WTC11 (cell line): Measurements from ENCODE around the gene ZBTB20. TPM values are rescaled to one million over a fixed set of nuclear protein-coding genes. Genes with fewer than 3 reads are reported as not detected.

Experiments used
- ATAC-seq: fragments of 200-7000 bp; cut with Tn5 transposase; 2 replicates; pipeline ENCODE4 v1.10.0; 2021; ENCODE audit warnings: mild to moderate bottlenecking, moderate library complexity
- CTCF ChIA-PET: fragments of 300-600 bp; sonication (Branson Sonifier 250); formaldehyde crosslinking; loops from one replicate; lab custom pipeline; 2021; ENCODE audit warnings: antibody characterized with exemption; lab: Charles Lee
- POLR2A ChIA-PET: fragments of 350-600 bp; sonication (Branson Sonifier 250); formaldehyde crosslinking; loops from one replicate; lab custom pipeline; 2021; ENCODE audit warnings: antibody characterized with exemption; lab: Charles Lee
- DNase-seq: peaks from one replicate; pipeline ENCODE4 v3.0.0; 2021; ENCODE audit warnings: low spot score
- H3K27ac Mint-ChIP-seq: 2 replicates; pipeline ENCODE4 v1.8.0; 2021; ENCODE audit warnings: mixed read lengths
- H3K27me3 Mint-ChIP-seq: 2 replicates; pipeline ENCODE4 v1.8.0; 2021; ENCODE audit warnings: low read depth, mild to moderate bottlenecking, moderate library complexity, mixed read lengths
- H3K36me3 Mint-ChIP-seq: 2 replicates; pipeline ENCODE4 v1.8.0; 2021; ENCODE audit warnings: mixed read lengths
- H3K4me1 Mint-ChIP-seq: 2 replicates; pipeline ENCODE4 v1.8.0; 2022; ENCODE audit warnings: mixed read lengths
- H3K4me3 Mint-ChIP-seq: 2 replicates; pipeline ENCODE4 v1.8.0; 2021; ENCODE audit warnings: mild to moderate bottlenecking, moderate library complexity, mixed read lengths
- H3K9me3 Mint-ChIP-seq: 2 replicates; pipeline ENCODE4 v1.8.0; 2021; ENCODE audit warnings: mixed read lengths
- ATF1 ChIP-seq: sonication (generic); formaldehyde crosslinking; IDR thresholded peaks from 2 replicates; pipeline ENCODE4 v1.8.1; 2023; ENCODE audit warnings: mild to moderate bottlenecking, moderate library complexity, missing genetic modification reagents
- ATF3 ChIP-seq: sonication (generic); formaldehyde crosslinking; conservative IDR thresholded peaks from 2 replicates; pipeline ENCODE4 v1.8.1; 2022; ENCODE audit warnings: mild to moderate bottlenecking, missing genetic modification reagents
- CBFB ChIP-seq: sonication (generic); formaldehyde crosslinking; IDR thresholded peaks from 2 replicates; pipeline ENCODE4 v1.8.1; 2022; ENCODE audit warnings: mild to moderate bottlenecking, low read depth, missing genetic modification reagents
- EMX1 ChIP-seq: fragments of 250-450 bp; sonication (Bioruptor Pico); IDR thresholded peaks from 2 replicates; pipeline ENCODE4 v1.8.0; 2021; ENCODE audit warnings: mild to moderate bottlenecking
- FOXJ3 ChIP-seq: sonication (generic); formaldehyde crosslinking; IDR thresholded peaks from 2 replicates; pipeline ENCODE4 v1.9.0; 2021; ENCODE audit warnings: missing genetic modification reagents, mild to moderate bottlenecking, borderline replicate concordance
- FOXK1 ChIP-seq: sonication (generic); formaldehyde crosslinking; IDR thresholded peaks from 2 replicates; pipeline ENCODE4 v1.8.0; 2022; ENCODE audit warnings: mild to moderate bottlenecking, moderate library complexity, missing genetic modification reagents
- FOXP1 ChIP-seq: sonication (generic); formaldehyde crosslinking; IDR thresholded peaks from 2 replicates; pipeline ENCODE4 v1.8.0; 2022; ENCODE audit warnings: missing genetic modification reagents, mild to moderate bottlenecking, moderate library complexity, borderline replicate concordance
- GABPB1 ChIP-seq: sonication (generic); formaldehyde crosslinking; IDR thresholded peaks from 2 replicates; pipeline ENCODE4 v1.8.1; 2023; ENCODE audit warnings: mild to moderate bottlenecking, missing genetic modification reagents
- GTF2I ChIP-seq: fragments of 250-450 bp; sonication (Bioruptor Pico); conservative IDR thresholded peaks from 2 replicates; pipeline ENCODE4 v1.4.0; 2021; ENCODE audit warnings: mild to moderate bottlenecking
- IRF2 ChIP-seq: sonication (generic); formaldehyde crosslinking; IDR thresholded peaks from 2 replicates; pipeline ENCODE4 v1.8.0; 2022; ENCODE audit warnings: low read depth, missing genetic modification reagents, borderline replicate concordance
- KAT7 ChIP-seq: sonication (generic); formaldehyde crosslinking; IDR thresholded peaks from 2 replicates; pipeline ENCODE4 v1.8.1; 2023; ENCODE audit warnings: missing genetic modification reagents, mild to moderate bottlenecking, borderline replicate concordance
- MAX ChIP-seq: sonication (generic); formaldehyde crosslinking; IDR thresholded peaks from 2 replicates; pipeline ENCODE4 v1.8.0; 2022; ENCODE audit warnings: mild to moderate bottlenecking, missing genetic modification reagents
- NFE2L1 ChIP-seq: sonication (generic); formaldehyde crosslinking; IDR thresholded peaks from 2 replicates; pipeline ENCODE4 v1.8.1; 2023; ENCODE audit warnings: missing genetic modification reagents
- NFYB ChIP-seq: sonication (generic); formaldehyde crosslinking; conservative IDR thresholded peaks from 2 replicates; pipeline ENCODE4 v1.8.0; 2022; ENCODE audit warnings: low read depth, missing genetic modification reagents
- PRDM15 ChIP-seq: sonication (generic); formaldehyde crosslinking; IDR thresholded peaks from 2 replicates; pipeline ENCODE4 v1.8.0; 2022; ENCODE audit warnings: missing genetic modification reagents
- RELA ChIP-seq: sonication (generic); formaldehyde crosslinking; IDR thresholded peaks from 2 replicates; pipeline ENCODE4 v1.8.1; 2022; ENCODE audit warnings: missing genetic modification reagents, mild to moderate bottlenecking, borderline replicate concordance
- SMAD3 ChIP-seq: sonication (generic); formaldehyde crosslinking; IDR thresholded peaks from 2 replicates; pipeline ENCODE4 v1.8.0; 2022; ENCODE audit warnings: missing genetic modification reagents, mild to moderate bottlenecking, borderline replicate concordance
- USF2 ChIP-seq: sonication (generic); formaldehyde crosslinking; IDR thresholded peaks from 2 replicates; pipeline ENCODE4 v1.8.1; 2023; ENCODE audit warnings: mild to moderate bottlenecking, missing genetic modification reagents, moderate library complexity
- ZMAT4 ChIP-seq: fragments of 250-450 bp; sonication (Bioruptor Pico); IDR thresholded peaks from 2 replicates; pipeline ENCODE4 v1.9.0; 2021; ENCODE audit warnings: mild to moderate bottlenecking
- ZNF219 ChIP-seq: sonication (generic); formaldehyde crosslinking; IDR thresholded peaks from 2 replicates; pipeline ENCODE4 v1.8.0; 2023; ENCODE audit warnings: missing genetic modification reagents, mild to moderate bottlenecking, borderline replicate concordance
- ZNF263 ChIP-seq: sonication (generic); formaldehyde crosslinking; IDR thresholded peaks from 2 replicates; pipeline ENCODE4 v1.8.1; 2022; ENCODE audit warnings: low read depth, mild to moderate bottlenecking, moderate library complexity, missing genetic modification reagents
- ZNF671 ChIP-seq: fragments of 250-450 bp; sonication (Bioruptor Pico); IDR thresholded peaks from 2 replicates; pipeline ENCODE4 v1.8.0; 2021; ENCODE audit warnings: mild to moderate bottlenecking
- ZSCAN18 ChIP-seq: fragments of 250-450 bp; sonication (Bioruptor Pico); IDR thresholded peaks from 2 replicates; pipeline ENCODE4 v2.1.2; 2022; ENCODE audit warnings: mild to moderate bottlenecking, moderate library complexity
- total RNA-seq: library from RNA; stranded (reverse); gene quantifications from 3 replicates; pipeline ENCODE4 v1.2.3, GENCODE V29; 2021
- TF ChIP-seq, protein P1 (sequence below): sonication (generic); formaldehyde crosslinking; IDR thresholded peaks from 2 replicates; pipeline ENCODE4 v1.8.1; 2023; ENCODE audit warnings: mild to moderate bottlenecking, missing genetic modification reagents
- TF ChIP-seq, protein P2 (sequence below): sonication (generic); formaldehyde crosslinking; IDR thresholded peaks from 2 replicates; pipeline ENCODE4 v1.8.0; 2023; ENCODE audit warnings: missing genetic modification reagents, mild to moderate bottlenecking, borderline replicate concordance

The ZBTB20 gene
- total RNA-seq, 1 experiment from 2014 or later: 1.5 TPM

- TF ChIP-seq ATF3 (CRISPR knock-in tag): no peak
- TF ChIP-seq ZNF671: no peak
- no peak for TF ChIP-seq ATF1 (CRISPR knock-in tag)
- no peak for TF ChIP-seq ZMAT4 (CRISPR knock-in tag)
- TF ChIP-seq FOXJ3 (CRISPR knock-in tag): no peak
- TF ChIP-seq ZNF263 (CRISPR knock-in tag): no peak
- TF ChIP-seq NFYB (CRISPR knock-in tag): no peak
- no peak for TF ChIP-seq ZNF219 (CRISPR knock-in tag)
Observed at GRCh38 chr3:114609973-114610630, 537.0 kb downstream of the ZBTB20 start (continued).

DNA sequence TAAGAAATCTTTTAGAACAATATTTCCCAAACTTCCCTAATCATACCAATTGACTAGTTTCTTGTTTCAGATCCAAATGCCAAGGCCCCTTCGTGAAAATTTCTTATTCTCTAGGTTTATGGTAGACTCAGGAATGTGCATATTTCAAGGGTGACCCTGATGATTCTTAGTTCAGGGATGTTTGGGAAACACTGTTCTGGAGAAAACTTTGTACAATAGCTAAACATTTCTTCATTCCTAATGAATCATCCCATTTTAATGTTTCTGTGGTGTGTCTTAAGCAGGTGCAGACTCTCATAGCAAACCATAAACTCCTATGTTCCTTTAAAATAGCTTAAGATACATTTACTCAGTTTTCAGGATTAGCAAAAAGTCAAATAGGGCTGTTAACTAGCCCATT lies 538.8 kb downstream of the ZBTB20 start:
- Mint-ChIP-seq H3K4me1 (no peaks in the 10 kb centered on the region), H3K9me3 (no peaks in the 10 kb centered on the region), H3K4me3 (no peak overlapping the region), H3K36me3 (no peaks in the 10 kb centered on the region), H3K27ac (no peak overlapping the region), H3K27me3 (no peaks in the 10 kb centered on the region)
- POLR2A ChIA-PET: no interaction called here
- DNase-seq (no peak), ATAC-seq (no peak)
- CTCF ChIA-PET: no interaction called here
- no peak for TF ChIP-seq FOXP1 (CRISPR knock-in tag)
- TF ChIP-seq, protein P1, sequence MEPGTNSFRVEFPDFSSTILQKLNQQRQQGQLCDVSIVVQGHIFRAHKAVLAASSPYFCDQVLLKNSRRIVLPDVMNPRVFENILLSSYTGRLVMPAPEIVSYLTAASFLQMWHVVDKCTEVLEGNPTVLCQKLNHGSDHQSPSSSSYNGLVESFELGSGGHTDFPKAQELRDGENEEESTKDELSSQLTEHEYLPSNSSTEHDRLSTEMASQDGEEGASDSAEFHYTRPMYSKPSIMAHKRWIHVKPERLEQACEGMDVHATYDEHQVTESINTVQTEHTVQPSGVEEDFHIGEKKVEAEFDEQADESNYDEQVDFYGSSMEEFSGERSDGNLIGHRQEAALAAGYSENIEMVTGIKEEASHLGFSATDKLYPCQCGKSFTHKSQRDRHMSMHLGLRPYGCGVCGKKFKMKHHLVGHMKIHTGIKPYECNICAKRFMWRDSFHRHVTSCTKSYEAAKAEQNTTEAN: no peak
- no peak for TF ChIP-seq GABPB1 (CRISPR knock-in tag)
- TF ChIP-seq FOXK1 (CRISPR knock-in tag): no peak
- TF ChIP-seq USF2 (CRISPR knock-in tag): no peak
- no peak for TF ChIP-seq RELA (CRISPR knock-in tag)
- TF ChIP-seq PRDM15 (CRISPR knock-in tag): no peak
- TF ChIP-seq NFE2L1 (CRISPR knock-in tag): no peak
- TF ChIP-seq MAX (CRISPR knock-in tag): no peak
- TF ChIP-seq SMAD3 (CRISPR knock-in tag): no peak
- TF ChIP-seq ZSCAN18 (CRISPR knock-in tag): no peak
- no peak for TF ChIP-seq IRF2 (CRISPR knock-in tag)
- no peak for TF ChIP-seq FOXJ3 (CRISPR knock-in tag)
- TF ChIP-seq CBFB: no peak
- TF ChIP-seq, protein P2, sequence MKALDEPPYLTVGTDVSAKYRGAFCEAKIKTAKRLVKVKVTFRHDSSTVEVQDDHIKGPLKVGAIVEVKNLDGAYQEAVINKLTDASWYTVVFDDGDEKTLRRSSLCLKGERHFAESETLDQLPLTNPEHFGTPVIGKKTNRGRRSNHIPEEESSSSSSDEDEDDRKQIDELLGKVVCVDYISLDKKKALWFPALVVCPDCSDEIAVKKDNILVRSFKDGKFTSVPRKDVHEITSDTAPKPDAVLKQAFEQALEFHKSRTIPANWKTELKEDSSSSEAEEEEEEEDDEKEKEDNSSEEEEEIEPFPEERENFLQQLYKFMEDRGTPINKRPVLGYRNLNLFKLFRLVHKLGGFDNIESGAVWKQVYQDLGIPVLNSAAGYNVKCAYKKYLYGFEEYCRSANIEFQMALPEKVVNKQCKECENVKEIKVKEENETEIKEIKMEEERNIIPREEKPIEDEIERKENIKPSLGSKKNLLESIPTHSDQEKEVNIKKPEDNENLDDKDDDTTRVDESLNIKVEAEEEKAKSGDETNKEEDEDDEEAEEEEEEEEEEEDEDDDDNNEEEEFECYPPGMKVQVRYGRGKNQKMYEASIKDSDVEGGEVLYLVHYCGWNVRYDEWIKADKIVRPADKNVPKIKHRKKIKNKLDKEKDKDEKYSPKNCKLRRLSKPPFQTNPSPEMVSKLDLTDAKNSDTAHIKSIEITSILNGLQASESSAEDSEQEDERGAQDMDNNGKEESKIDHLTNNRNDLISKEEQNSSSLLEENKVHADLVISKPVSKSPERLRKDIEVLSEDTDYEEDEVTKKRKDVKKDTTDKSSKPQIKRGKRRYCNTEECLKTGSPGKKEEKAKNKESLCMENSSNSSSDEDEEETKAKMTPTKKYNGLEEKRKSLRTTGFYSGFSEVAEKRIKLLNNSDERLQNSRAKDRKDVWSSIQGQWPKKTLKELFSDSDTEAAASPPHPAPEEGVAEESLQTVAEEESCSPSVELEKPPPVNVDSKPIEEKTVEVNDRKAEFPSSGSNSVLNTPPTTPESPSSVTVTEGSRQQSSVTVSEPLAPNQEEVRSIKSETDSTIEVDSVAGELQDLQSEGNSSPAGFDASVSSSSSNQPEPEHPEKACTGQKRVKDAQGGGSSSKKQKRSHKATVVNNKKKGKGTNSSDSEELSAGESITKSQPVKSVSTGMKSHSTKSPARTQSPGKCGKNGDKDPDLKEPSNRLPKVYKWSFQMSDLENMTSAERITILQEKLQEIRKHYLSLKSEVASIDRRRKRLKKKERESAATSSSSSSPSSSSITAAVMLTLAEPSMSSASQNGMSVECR (CRISPR knock-in tag): no peak
- TF ChIP-seq GTF2I (CRISPR knock-in tag): no peak
- no peak for TF ChIP-seq EMX1 (CRISPR knock-in tag)
- no peak for TF ChIP-seq KAT7
